K562 (cell line): Measurements from ENCODE around the gene BAIAP2. TPM values are rescaled to one million over a fixed set of nuclear protein-coding genes. Genes with fewer than 3 reads are reported as not detected.
A peak's percentile ranks its signal among the peaks of the same experiment; 100 is the strongest.

Experiments used
- HNRNPUL1 ChIP-seq: fragments of 200-400 bp; formaldehyde crosslinking; IDR thresholded peaks from 2 replicates; pipeline ENCODE4 v1.6.1; 2017; ENCODE audit warnings: low read length
- RBM14 ChIP-seq: fragments of 200-400 bp; formaldehyde crosslinking; IDR thresholded peaks from 2 replicates; pipeline ENCODE4 v1.6.1; 2018; ENCODE audit warnings: low read depth, mild to moderate bottlenecking, low read length, moderate library complexity, borderline replicate concordance; ENCODE audit not compliant: insufficient read depth
- SRSF3 ChIP-seq: fragments of 200-400 bp; formaldehyde crosslinking; IDR thresholded peaks from 2 replicates; pipeline ENCODE4 v1.6.1; 2016; ENCODE audit warnings: mild to moderate bottlenecking, low read length, moderate library complexity; ENCODE audit not compliant: insufficient read depth
- ZNF280B ChIP-seq: fragments of 250-450 bp; sonication (Bioruptor Pico); IDR thresholded peaks from 2 replicates; pipeline ENCODE4 v1.5.1; 2021; ENCODE audit warnings: mild to moderate bottlenecking
- ZNF592 ChIP-seq: fragments of 450-650 bp; IDR thresholded peaks from 2 replicates; pipeline ENCODE4 v1.6.1; 2017; ENCODE audit warnings: antibody characterized with exemption, mild to moderate bottlenecking
- polyA plus RNA-seq, 8 experiments: library from polyadenylated mRNA; depleted of rRNA in 4 of 8; stranded (reverse) in 5 of 8; unstranded in 3 of 8; fragments of >200 nt; fragmentation: Nextera tagmentation in 2 of 8; fragmentation: Illumina TruSeq in 1 of 8; extraction: Ambion mirVana in 2 of 8; extraction: Trizol in 1 of 8; gene quantifications; 2 replicates each; pipeline versions ENCODE4 v1.2.1 to v1.2.3, GENCODE V29; 2011 to 2014; ENCODE audit warnings: inconsistent platforms in 1 of 8, missing spikeins in 1 of 8
- total RNA-seq, 7 experiments: library from RNA; depleted of rRNA in 6 of 7; stranded (reverse); fragments of >200 nt in 6 of 7; fragmentation: Illumina TruSeq in 2 of 7; extraction: Trizol in 2 of 7; gene quantifications; 2 replicates each; pipeline versions ENCODE4 v1.2.1 to v1.2.3, GENCODE V29; 2011 to 2021; ENCODE audit warnings: low replicate concordance in 1 of 7

Gene BAIAP2
- total and polyA plus RNA-seq, 9 of the 15 experiments (the other 6 are each of a cell fraction or from before 2014, with no cell fraction given) = 2.3 to 51.6 (median 18.4) TPM

GRCh38 chr17:81018044-81018802 is 16.7 kb upstream of the BAIAP2 start (continued):
- TF ChIP-seq ZNF280B = no peak
- TF ChIP-seq RBM14 = no peak
- no peak for TF ChIP-seq SRSF3
- TF ChIP-seq HNRNPUL1 = no peak
- peak; percentile 82; the same call in 1 of the 2 replicates for TF ChIP-seq ZNF592
